A673 (cell line): ENCODE results near the gene RRM2. TPM values are rescaled to one million over a fixed set of nuclear protein-coding genes. Genes with fewer than 3 reads are reported as not detected.
"Not testable (repeated sequence)": the region's sequence is repeated elsewhere in the genome, so short reads cannot be mapped to it uniquely, and the experiment has no call there.

Experiments
- BruUV-seq: library from RNA; stranded (reverse); fragments of 400-500 nt; replicated peaks from 2 replicates; lab custom pipeline; 2021; lab: Mats Ljungman, UMichigan
- CTCF ChIA-PET: fragments of 300-600 bp; sonication (Branson Sonifier 250); formaldehyde crosslinking; loops from one replicate; lab custom pipeline; 2022; ENCODE audit warnings: antibody characterized with exemption; lab: Charles Lee
- POLR2A ChIA-PET: fragments of 300-600 bp; sonication (Branson Sonifier 250); formaldehyde crosslinking; loops from one replicate; lab custom pipeline; 2022; ENCODE audit warnings: antibody characterized with exemption; ENCODE audit not compliant: low non-redundant PET; lab: Charles Lee
- DNase-seq: peaks from one replicate; pipeline ENCODE4 v3.0.0-alpha.2; 2015; ENCODE audit warnings: low spot score
- H3K27ac ChIP-seq: fragments of 200-600 bp; sonication (generic); 2 replicates; pipeline ENCODE4 v1.5.1; 2016; ENCODE audit warnings: mixed run types, low read depth, mild to moderate bottlenecking, mixed read lengths, antibody characterized with exemption, low read length; ENCODE audit not compliant: poor library complexity, severe bottlenecking
- H3K27me3 ChIP-seq: fragments of 200-600 bp; sonication (generic); replicated peaks from 2 replicates; pipeline ENCODE4 v1.6.1; 2017; ENCODE audit warnings: mixed run types, low read depth, mild to moderate bottlenecking, mixed read lengths, antibody characterized with exemption, low read length; ENCODE audit not compliant: insufficient read depth, poor library complexity
- H3K36me3 ChIP-seq: fragments of 200-600 bp; sonication (generic); 2 replicates; pipeline ENCODE4 v1.6.1; 2016; ENCODE audit warnings: mixed run types, mild to moderate bottlenecking, mixed read lengths, antibody characterized with exemption, low read length; ENCODE audit not compliant: insufficient read depth, poor library complexity, severe bottlenecking
- H3K4me1 ChIP-seq: fragments of 200-600 bp; sonication (generic); 2 replicates; pipeline ENCODE4 v1.6.1; 2017; ENCODE audit warnings: mixed run types, mild to moderate bottlenecking, mixed read lengths, antibody characterized with exemption, low read length; ENCODE audit not compliant: insufficient read depth, poor library complexity, severe bottlenecking
- H3K4me3 ChIP-seq: fragments of 200-600 bp; sonication (generic); 2 replicates; pipeline ENCODE4 v1.5.1; 2016; ENCODE audit warnings: low read depth, mixed run types, mild to moderate bottlenecking, mixed read lengths, low read length; ENCODE audit not compliant: poor library complexity, severe bottlenecking
- H3K9me3 ChIP-seq: fragments of 200-600 bp; sonication (generic); 2 replicates; pipeline ENCODE4 v1.6.1; 2016; ENCODE audit warnings: mixed run types, low read depth, mild to moderate bottlenecking, mixed read lengths, antibody characterized with exemption, low read length; ENCODE audit not compliant: poor library complexity, severe bottlenecking
- CTCF ChIP-seq: fragments of 300-800, 200-600 bp; sonication (generic); conservative IDR thresholded peaks from 2 replicates; pipeline ENCODE4 v1.5.1; 2017; ENCODE audit warnings: low read depth, mild to moderate bottlenecking, antibody characterized with exemption, low read length, moderate library complexity, mixed read lengths
- EZH2 ChIP-seq: fragments of 200-600 bp; sonication (generic); IDR thresholded peaks from 2 replicates; pipeline ENCODE4 v1.6.1; 2017; ENCODE audit warnings: borderline replicate concordance, low read depth, mild to moderate bottlenecking, mixed read lengths, antibody characterized with exemption, low read length; ENCODE audit not compliant: poor library complexity, severe bottlenecking
- intact Hi-C: fragments of 100-400 bp; cut with micrococcal nuclease; formaldehyde crosslinking; loops from one replicate; pipeline ENCODE4 v1.10.0; 2022; ENCODE audit not compliant: unreplicated experiment
- total RNA-seq: library from RNA; stranded (reverse); gene quantifications from 2 replicates; pipeline ENCODE4 v1.2.3, GENCODE V29; 2021

The RRM2 gene
- total RNA-seq, 1 experiment from 2014 or later = 486 TPM

GRCh38 chr2:10101491-10101890 is 21.0 kb upstream of the RRM2 start:
- Histone ChIP-seq H3K27me3 (no peaks in the 10 kb centered on the region), H3K9me3 (no peaks in the 10 kb centered on the region), H3K36me3 (no peaks in the 10 kb centered on the region), H3K4me1 (no peaks in the 10 kb centered on the region), H3K27ac (no peak overlapping the region), H3K4me3 (no peak overlapping the region)
- no TSS peak for BruUV-seq
- no peak for TF ChIP-seq EZH2
- TF ChIP-seq CTCF = no peak
- ChIA-PET CTCF (no interaction called here), POLR2A (no interaction called here)
- no peak for DNase-seq
- intact Hi-C loops = no loop called here

GRCh38 chr2:10103179-10103578 is 19.4 kb upstream of the RRM2 start:
- Histone ChIP-seq H3K36me3 (no peaks in the 10 kb centered on the region), H3K27me3 (no peaks in the 10 kb centered on the region), H3K27ac (no peak overlapping the region), H3K4me3 (no peak overlapping the region), H3K4me1 (no peaks in the 10 kb centered on the region), H3K9me3 (no peaks in the 10 kb centered on the region)
- intact Hi-C loops = no loop called here
- BruUV-seq = no TSS peak
- ChIA-PET POLR2A (interaction anchor here (0.6 kb wide), 1 partner anchor 42 kb away, joined by 4 read pairs; no protein-coding TSS in a partner anchor), CTCF (interaction anchor here (0.7 kb wide), 1 partner anchor 16 kb away, joined by 11 read pairs; no protein-coding TSS in a partner anchor)
- no peak for TF ChIP-seq EZH2
- TF ChIP-seq CTCF = no peak
- DNase-seq = no peak

- H3K36me3 ChIP-seq, H3K9me3 ChIP-seq, DNase-seq, H3K27ac ChIP-seq, H3K4me1 ChIP-seq, CTCF ChIA-PET, POLR2A ChIA-PET, H3K4me3 ChIP-seq, BruUV-seq, intact Hi-C loops, H3K27me3 ChIP-seq: not testable (repeated sequence)
Measured at GRCh38 chr2:10104906-10105305, 17.6 kb upstream of the RRM2 start.

GRCh38 chr2:10109311-10109710 is 13.2 kb upstream of the RRM2 start:
- CTCF ChIA-PET = no interaction called here
- no peaks in the 10 kb centered on the region for H3K9me3 ChIP-seq
- no peak overlapping the region for H3K4me3 ChIP-seq
- no peaks in the 10 kb centered on the region for H3K4me1 ChIP-seq
- BruUV-seq = no TSS peak
- DNase-seq = no peak
- TF ChIP-seq EZH2 (no peak), CTCF (no peak)
- no peaks in the 10 kb centered on the region for H3K36me3 ChIP-seq
- intact Hi-C loops = no loop called here
- no peak overlapping the region for H3K27ac ChIP-seq
- no peaks in the 10 kb centered on the region for H3K27me3 ChIP-seq
- POLR2A ChIA-PET = no interaction called here
